WTC11 (cell line): ENCODE data around the gene TMEM39A. TPM values are rescaled to one million over a fixed set of nuclear protein-coding genes. Genes with fewer than 3 reads are reported as not detected.

Experiments
- ATAC-seq: fragments of 200-7000 bp; cut with Tn5 transposase; 2 replicates; pipeline ENCODE4 v1.10.0; 2021; ENCODE audit warnings: mild to moderate bottlenecking, moderate library complexity
- Bru-seq: library from RNA; stranded (reverse); fragments of 400-500 nt; gene quantifications from one replicate; lab custom pipeline; 2021; lab: Mats Ljungman, UMichigan
- CTCF ChIA-PET: fragments of 300-600 bp; sonication (Branson Sonifier 250); formaldehyde crosslinking; loops from one replicate; lab custom pipeline; 2021; ENCODE audit warnings: antibody characterized with exemption; lab: Charles Lee
- POLR2A ChIA-PET: fragments of 350-600 bp; sonication (Branson Sonifier 250); formaldehyde crosslinking; loops from one replicate; lab custom pipeline; 2021; ENCODE audit warnings: antibody characterized with exemption; lab: Charles Lee
- DNase-seq: peaks from one replicate; pipeline ENCODE4 v3.0.0; 2021; ENCODE audit warnings: low spot score
- H3K27ac Mint-ChIP-seq: 2 replicates; pipeline ENCODE4 v1.8.0; 2021; ENCODE audit warnings: mixed read lengths
- H3K27me3 Mint-ChIP-seq: 2 replicates; pipeline ENCODE4 v1.8.0; 2021; ENCODE audit warnings: low read depth, mild to moderate bottlenecking, moderate library complexity, mixed read lengths
- H3K36me3 Mint-ChIP-seq: 2 replicates; pipeline ENCODE4 v1.8.0; 2021; ENCODE audit warnings: mixed read lengths
- H3K4me1 Mint-ChIP-seq: 2 replicates; pipeline ENCODE4 v1.8.0; 2022; ENCODE audit warnings: mixed read lengths
- H3K4me3 Mint-ChIP-seq: 2 replicates; pipeline ENCODE4 v1.8.0; 2021; ENCODE audit warnings: mild to moderate bottlenecking, moderate library complexity, mixed read lengths
- H3K9me3 Mint-ChIP-seq: 2 replicates; pipeline ENCODE4 v1.8.0; 2021; ENCODE audit warnings: mixed read lengths
- AR ChIP-seq: fragments of 250-450 bp; sonication (Bioruptor Pico); IDR thresholded peaks from 2 replicates; pipeline ENCODE4 v1.9.0; 2021; ENCODE audit warnings: mild to moderate bottlenecking
- ATF1 ChIP-seq: sonication (generic); formaldehyde crosslinking; IDR thresholded peaks from 2 replicates; pipeline ENCODE4 v1.8.1; 2023; ENCODE audit warnings: mild to moderate bottlenecking, moderate library complexity, missing genetic modification reagents
- CBFB ChIP-seq: sonication (generic); formaldehyde crosslinking; IDR thresholded peaks from 2 replicates; pipeline ENCODE4 v1.8.1; 2022; ENCODE audit warnings: mild to moderate bottlenecking, low read depth, missing genetic modification reagents
- CREB1 ChIP-seq: sonication (generic); formaldehyde crosslinking; IDR thresholded peaks from 2 replicates; pipeline ENCODE4 v1.8.0; 2023; ENCODE audit warnings: mild to moderate bottlenecking, missing genetic modification reagents
- CREM ChIP-seq: sonication (generic); formaldehyde crosslinking; IDR thresholded peaks from 2 replicates; pipeline ENCODE4 v1.8.1; 2022; ENCODE audit warnings: mild to moderate bottlenecking, missing genetic modification reagents, moderate library complexity
- ERG ChIP-seq: fragments of 250-450 bp; sonication (Bioruptor Pico); IDR thresholded peaks from 2 replicates; pipeline ENCODE4 v1.8.0; 2021; ENCODE audit warnings: mild to moderate bottlenecking
- ESRRA ChIP-seq: sonication (generic); formaldehyde crosslinking; IDR thresholded peaks from 2 replicates; pipeline ENCODE4 v1.8.1; 2022; ENCODE audit warnings: mild to moderate bottlenecking, missing genetic modification reagents, borderline replicate concordance
- FOXK1 ChIP-seq: sonication (generic); formaldehyde crosslinking; IDR thresholded peaks from 2 replicates; pipeline ENCODE4 v1.8.0; 2022; ENCODE audit warnings: mild to moderate bottlenecking, moderate library complexity, missing genetic modification reagents
- FOXP1 ChIP-seq: sonication (generic); formaldehyde crosslinking; IDR thresholded peaks from 2 replicates; pipeline ENCODE4 v1.8.0; 2022; ENCODE audit warnings: missing genetic modification reagents, mild to moderate bottlenecking, moderate library complexity, borderline replicate concordance
- HMGXB4 ChIP-seq: sonication (generic); formaldehyde crosslinking; IDR thresholded peaks from 2 replicates; pipeline ENCODE4 v1.8.1; 2023; ENCODE audit warnings: mild to moderate bottlenecking, moderate library complexity, missing genetic modification reagents
- IRF2 ChIP-seq: sonication (generic); formaldehyde crosslinking; IDR thresholded peaks from 2 replicates; pipeline ENCODE4 v1.8.0; 2022; ENCODE audit warnings: low read depth, missing genetic modification reagents, borderline replicate concordance
- JUN ChIP-seq: sonication (generic); formaldehyde crosslinking; IDR thresholded peaks from 2 replicates; pipeline ENCODE4 v1.8.0; 2023; ENCODE audit warnings: mild to moderate bottlenecking, missing genetic modification reagents
- MAX ChIP-seq: sonication (generic); formaldehyde crosslinking; IDR thresholded peaks from 2 replicates; pipeline ENCODE4 v1.8.0; 2022; ENCODE audit warnings: mild to moderate bottlenecking, missing genetic modification reagents
- MYBL2 ChIP-seq: sonication (generic); formaldehyde crosslinking; IDR thresholded peaks from 2 replicates; pipeline ENCODE4 v1.8.1; 2023; ENCODE audit warnings: mild to moderate bottlenecking, moderate library complexity, missing genetic modification reagents
- NFE2L1 ChIP-seq: sonication (generic); formaldehyde crosslinking; IDR thresholded peaks from 2 replicates; pipeline ENCODE4 v1.8.1; 2023; ENCODE audit warnings: missing genetic modification reagents
- OVOL2 ChIP-seq: fragments of 250-450 bp; sonication (Bioruptor Pico); IDR thresholded peaks from 2 replicates; pipeline ENCODE4 v1.9.0; 2021; ENCODE audit warnings: mild to moderate bottlenecking, borderline replicate concordance
- RORB ChIP-seq: fragments of 250-450 bp; sonication (Bioruptor Pico); IDR thresholded peaks from 2 replicates; pipeline ENCODE4 v1.9.0; 2021; ENCODE audit warnings: mild to moderate bottlenecking
- TEAD1 ChIP-seq: sonication (generic); formaldehyde crosslinking; IDR thresholded peaks from 2 replicates; pipeline ENCODE4 v1.8.0; 2022; ENCODE audit warnings: mild to moderate bottlenecking, missing genetic modification reagents
- USF2 ChIP-seq: sonication (generic); formaldehyde crosslinking; IDR thresholded peaks from 2 replicates; pipeline ENCODE4 v1.8.1; 2023; ENCODE audit warnings: mild to moderate bottlenecking, missing genetic modification reagents, moderate library complexity
- ZBTB21 ChIP-seq: sonication (generic); formaldehyde crosslinking; IDR thresholded peaks from 2 replicates; pipeline ENCODE4 v1.8.1; 2023; ENCODE audit warnings: mild to moderate bottlenecking, missing genetic modification reagents, borderline replicate concordance
- ZNF121 ChIP-seq: sonication (generic); formaldehyde crosslinking; IDR thresholded peaks from 2 replicates; pipeline ENCODE4 v1.8.0; 2023; ENCODE audit warnings: missing genetic modification reagents
- long read RNA-seq, 3 experiments: library from RNA in 1 of 3; library from capped mRNA in 1 of 3; library from polyadenylated mRNA in 1 of 3; unstranded in 2 of 3; stranded (forward) in 1 of 3; transcript quantifications; one replicate each; pipeline ENCODE4 v2.0.0, GENCODE V29; 2021
- total RNA-seq: library from RNA; stranded (reverse); gene quantifications from 3 replicates; pipeline ENCODE4 v1.2.3, GENCODE V29; 2021
- TF ChIP-seq, protein P1 (sequence below): sonication (generic); formaldehyde crosslinking; IDR thresholded peaks from 2 replicates; pipeline ENCODE4 v1.8.0; 2022; ENCODE audit warnings: mild to moderate bottlenecking, missing genetic modification reagents
- TF ChIP-seq, protein P2 (sequence below): sonication (generic); formaldehyde crosslinking; conservative IDR thresholded peaks from 2 replicates; pipeline ENCODE4 v1.8.1; 2022; ENCODE audit warnings: mild to moderate bottlenecking, missing genetic modification reagents
- TF ChIP-seq, protein P3 (sequence below): sonication (generic); formaldehyde crosslinking; IDR thresholded peaks from 2 replicates; pipeline ENCODE4 v1.8.0; 2022; ENCODE audit warnings: mild to moderate bottlenecking, missing genetic modification reagents

TMEM39A gene
- total RNA-seq, result 44.5 to 48.9 TPM (median 46.7 TPM) in 3 replicates
- Bru-seq, nascent RNA, result percentile 95 among the genes with signal in this experiment
- long read RNA-seq, experiment 1, full-length matches to known transcripts, result 69 of 140 reads
- long read RNA-seq, experiment 1, partial matches to known transcripts, result 17 of 140 reads
- long read RNA-seq, experiment 1, other reads (novel, unspliced or antisense), result 54 of 140 reads
- long read RNA-seq, experiment 2, partial matches to known transcripts, result 4 of 34 reads
- long read RNA-seq, experiment 2, other reads (novel, unspliced or antisense), result 30 of 34 reads
- long read RNA-seq, experiment 3, full-length matches to known transcripts, result 39 of 93 reads
- long read RNA-seq, experiment 3, partial matches to known transcripts, result 26 of 93 reads
- long read RNA-seq, experiment 3, other reads (novel, unspliced or antisense), result 28 of 93 reads

DNA sequence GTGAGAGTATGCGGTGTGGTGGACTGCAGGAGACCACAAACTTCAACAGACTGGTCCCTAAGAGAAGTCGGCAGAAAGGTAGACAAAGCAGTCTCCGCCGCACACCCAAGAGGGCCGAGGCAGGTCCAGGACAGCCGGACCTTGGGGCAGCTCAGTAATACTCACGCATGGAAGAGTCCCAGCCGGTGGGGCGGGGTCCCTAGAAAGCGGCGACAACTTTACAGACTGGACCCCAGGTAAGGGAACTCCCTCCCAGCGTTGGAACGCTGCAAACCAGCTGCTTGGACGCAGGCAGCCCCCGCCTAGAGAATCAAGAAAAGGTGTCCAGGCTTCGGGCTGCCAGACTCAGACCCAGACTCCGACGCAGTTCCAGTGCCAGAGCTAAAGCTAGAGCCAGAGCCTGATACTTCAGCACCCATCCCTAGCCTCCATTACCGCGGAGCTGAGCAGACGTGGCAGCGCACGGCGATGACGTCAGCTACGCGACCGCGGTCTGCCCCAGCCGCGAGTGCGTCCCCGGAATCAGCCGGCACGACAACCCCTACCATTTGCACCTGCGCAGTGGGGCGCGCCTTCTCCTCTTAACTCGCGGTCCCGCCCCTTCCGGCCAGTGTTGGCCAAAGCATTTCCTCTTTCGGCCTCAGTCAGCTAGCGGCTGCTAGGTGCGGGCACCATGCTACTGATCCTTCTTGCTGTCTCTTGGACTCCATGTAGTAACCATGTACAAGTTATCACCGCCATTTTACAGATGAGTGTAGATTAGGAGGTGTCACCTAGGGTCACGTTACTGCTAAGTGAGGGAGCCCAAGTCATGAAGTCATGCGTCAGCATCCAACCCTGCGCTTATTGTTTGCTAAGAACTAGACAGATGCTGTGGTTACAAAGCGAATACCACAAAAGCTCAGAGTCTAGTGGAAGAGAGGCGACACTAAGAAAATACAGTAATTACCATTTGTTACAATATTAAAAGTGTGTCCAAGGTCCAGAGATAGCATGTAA, at the start of gene TMEM39A:
TSS of gene TMEM39A (minus strand) at position 445 of the 999 bp plus-strand sequence. CDS start 1,541 bp downstream, outside the sequence.
- DNase-seq (peak; percentile 99), ATAC-seq (peak; percentile 97)
- Mint-ChIP-seq H3K36me3 (peaks cover 32% of the 10 kb centered on the region), H3K27ac (peak within 1 kb of the TSS; percentile 97), H3K4me1 (peaks cover 20% of the 10 kb centered on the region), H3K27me3 (no peaks in the 10 kb centered on the region), H3K9me3 (0 out of 2 replicates have a peak, but pooled peaks cover 3% of the 10 kb centered on the region), H3K4me3 (peak within 1 kb of the TSS; percentile 100)
- POLR2A ChIA-PET, result interaction anchor here (0.6 to 2.0 kb wide), 4 partner anchors 11 to 247 kb away, joined by 3 to 17 read pairs (median 4); partner anchors contain the start of gene TIMMDC1
- CTCF ChIA-PET, result interaction anchor here (0.8 to 1.5 kb wide), 4 partner anchors 32 to 222 kb away, joined by 3 to 10 read pairs (median 4); partner anchors contain the start of genes B4GALT4 and TIMMDC1
- TF ChIP-seq IRF2 (no peak), HMGXB4 (CRISPR knock-in tag) (0 out of 2 replicates have a peak, but pooled peaks have one; percentile 73), JUN (no peak), RORB (peak; percentile 44; the same call in 1 of the 2 replicates), ERG (CRISPR knock-in tag) (no peak), ATF1 (CRISPR knock-in tag) (peak; percentile 93; the same call in 1 of the 2 replicates), AR (CRISPR knock-in tag) (peak; percentile 49; the same call in 1 of the 2 replicates), CREB1 (CRISPR knock-in tag) (peak; percentile 96), USF2 (CRISPR knock-in tag) (peak; percentile 46; the same call in 1 of the 2 replicates), FOXK1 (CRISPR knock-in tag) (peak; percentile 98), CREM (peak; percentile 100), TEAD1 (peak; percentile 81), MYBL2 (CRISPR knock-in tag) (peak; percentile 36; the same call in 1 of the 2 replicates), FOXP1 (CRISPR knock-in tag) (peak; percentile 55; the same call in 1 of the 2 replicates), MAX (CRISPR knock-in tag) (peak; percentile 91), OVOL2 (no peak), ZBTB21 (CRISPR knock-in tag) (peak; percentile 65; the same call in 1 of the 2 replicates), ESRRA (CRISPR knock-in tag) (0 out of 2 replicates have a peak, but pooled peaks have one; percentile 71), NFE2L1 (peak; percentile 70; the same call in 1 of the 2 replicates), ZNF121 (no peak), CBFB (CRISPR knock-in tag) (peak; percentile 88)
- TF ChIP-seq, protein P1, sequence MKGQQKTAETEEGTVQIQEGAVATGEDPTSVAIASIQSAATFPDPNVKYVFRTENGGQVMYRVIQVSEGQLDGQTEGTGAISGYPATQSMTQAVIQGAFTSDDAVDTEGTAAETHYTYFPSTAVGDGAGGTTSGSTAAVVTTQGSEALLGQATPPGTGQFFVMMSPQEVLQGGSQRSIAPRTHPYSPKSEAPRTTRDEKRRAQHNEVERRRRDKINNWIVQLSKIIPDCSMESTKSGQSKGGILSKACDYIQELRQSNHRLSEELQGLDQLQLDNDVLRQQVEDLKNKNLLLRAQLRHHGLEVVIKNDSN, result peak; percentile 15; the same call in 1 of the 2 replicates
- TF ChIP-seq, protein P2, sequence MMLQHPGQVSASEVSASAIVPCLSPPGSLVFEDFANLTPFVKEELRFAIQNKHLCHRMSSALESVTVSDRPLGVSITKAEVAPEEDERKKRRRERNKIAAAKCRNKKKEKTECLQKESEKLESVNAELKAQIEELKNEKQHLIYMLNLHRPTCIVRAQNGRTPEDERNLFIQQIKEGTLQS, result no peak
- TF ChIP-seq, protein P3, sequence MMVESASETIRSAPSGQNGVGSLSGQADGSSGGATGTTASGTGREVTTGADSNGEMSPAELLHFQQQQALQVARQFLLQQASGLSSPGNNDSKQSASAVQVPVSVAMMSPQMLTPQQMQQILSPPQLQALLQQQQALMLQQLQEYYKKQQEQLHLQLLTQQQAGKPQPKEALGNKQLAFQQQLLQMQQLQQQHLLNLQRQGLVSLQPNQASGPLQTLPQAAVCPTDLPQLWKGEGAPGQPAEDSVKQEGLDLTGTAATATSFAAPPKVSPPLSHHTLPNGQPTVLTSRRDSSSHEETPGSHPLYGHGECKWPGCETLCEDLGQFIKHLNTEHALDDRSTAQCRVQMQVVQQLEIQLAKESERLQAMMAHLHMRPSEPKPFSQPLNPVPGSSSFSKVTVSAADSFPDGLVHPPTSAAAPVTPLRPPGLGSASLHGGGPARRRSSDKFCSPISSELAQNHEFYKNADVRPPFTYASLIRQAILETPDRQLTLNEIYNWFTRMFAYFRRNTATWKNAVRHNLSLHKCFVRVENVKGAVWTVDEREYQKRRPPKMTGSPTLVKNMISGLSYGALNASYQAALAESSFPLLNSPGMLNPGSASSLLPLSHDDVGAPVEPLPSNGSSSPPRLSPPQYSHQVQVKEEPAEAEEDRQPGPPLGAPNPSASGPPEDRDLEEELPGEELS (CRISPR knock-in tag), result peak; percentile 87; the same call in 1 of the 2 replicates
